ENCODE results near the gene TNRC6C. TPM values are rescaled to one million over a fixed set of nuclear protein-coding genes. Genes with fewer than 3 reads are reported as not detected.

TNRC6C gene
- total and polyA plus RNA-seq, 9 of the 15 experiments (the other 6 are each of a cell fraction or from before 2014, with no cell fraction given) = 0.20 to 4.9 (median 2.3) TPM

DNA sequence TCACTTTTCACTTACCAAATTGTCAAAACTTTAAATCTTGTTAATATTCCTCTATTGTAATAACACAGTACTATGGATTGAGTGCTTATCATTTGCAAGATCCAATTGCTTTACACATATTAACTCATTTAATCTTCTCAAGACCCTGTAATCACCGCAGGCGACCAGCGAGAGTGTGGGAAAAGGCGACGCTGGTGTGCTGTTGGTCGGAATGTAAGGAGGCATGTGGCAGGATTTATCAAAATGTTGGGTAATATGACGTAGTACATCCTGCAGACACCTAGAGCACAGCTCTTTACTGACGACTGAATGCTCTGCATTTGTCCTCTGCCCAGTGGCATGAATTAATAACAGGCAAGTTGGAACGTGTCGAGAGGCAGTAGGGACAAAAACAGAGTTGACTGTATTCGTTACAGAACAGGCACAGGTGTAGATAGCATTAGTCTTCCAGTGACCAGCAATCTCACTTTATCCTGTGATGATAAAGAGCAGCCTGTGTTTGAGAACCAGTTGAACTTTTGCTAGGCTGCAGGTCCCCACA lies 80.3 kb downstream of the TNRC6C start:
- TF ChIP-seq HDAC8 (tag; IDR thresholded peaks at IDR 0.05) = no peak
- no peak for TF ChIP-seq YY1 (IDR thresholded peaks at IDR 0.05; ENCODE audit: borderline replicate concordance in 1 of 3, control insufficient read depth in 1 of 3, extremely low read depth in 1 of 3, insufficient read depth in 3 of 3, insufficient read length in 1 of 3, insufficient replicate concordance in 2 of 3, low read depth in 1 of 3, low read length in 2 of 3)
- no peak for TF ChIP-seq BDP1 (IDR thresholded peaks at IDR 0.05; ENCODE audit: insufficient read depth, insufficient read length)
- no peak for TF ChIP-seq ZBTB17 (CRISPR knock-in tag; IDR thresholded peaks at IDR 0.05)
- TF ChIP-seq ZC3H11A (IDR thresholded peaks at IDR 0.05; ENCODE audit: low read depth, low read length) = no peak
- no peak for TF ChIP-seq TAF15 (IDR thresholded peaks at IDR 0.05; ENCODE audit: low read depth, low read length)
- TF ChIP-seq BRD9 (IDR thresholded peaks at IDR 0.05; ENCODE audit: low read depth, partially characterized antibody) = no peak
- no peak for TF ChIP-seq ZFP1 (CRISPR knock-in tag; IDR thresholded peaks at IDR 0.05)
- H3K27ac ChIP-seq (ENCODE audit: extremely low read depth, low read depth, low read length) = no peak overlapping the region
- no TSS peak for BruUV-seq (replicated peaks)
- POLR2A ChIA-PET = interaction anchor here (0.7 to 1.5 kb wide), 2 partner anchors 9 to 138 kb away, joined by 3 to 5 read pairs; no protein-coding TSS in a partner anchor
- H3K27me3 ChIP-seq (ENCODE audit: control insufficient read depth in 2 of 2, insufficient read depth in 2 of 2, low read length in 2 of 2) = no peaks in the 10 kb centered on the region
- H3K36me3 ChIP-seq (ENCODE audit: control insufficient read depth, insufficient read depth, low read length) = peaks cover 6% of the 10 kb centered on the region; the same call in 2 of the 3 replicates
- H3K4me1 ChIP-seq (replicated peaks in 1 of 2; ENCODE audit: control insufficient read depth in 2 of 2, insufficient read depth in 2 of 2, low read length in 2 of 2) = peaks cover 15% of the 10 kb centered on the region in 2 experiments; a peak in 4 of 5 replicates
- in situ Hi-C loops (cut with MboI) = no loop called here
- ATAC-seq = no peak
- no peaks in the 10 kb centered on the region for H3K9me3 ChIP-seq (replicated peaks; ENCODE audit: control insufficient read depth, insufficient read depth, low read depth, low read length)
- H4K20me1 ChIP-seq (replicated peaks; ENCODE audit: control insufficient read depth, insufficient read depth, low read length) = no peaks in the 10 kb centered on the region
- intact Hi-C loops (cut with micrococcal nuclease) = no loop called here
- H2AFZ ChIP-seq (ENCODE audit: low read depth, low read length) = no peak overlapping the region
- DNase-seq (ENCODE audit: extremely low read depth in 1 of 4, low spot score in 3 of 4) = no peak
- CTCF ChIA-PET (ENCODE audit: low intra/inter-chr PET ratio) = no interaction called here
- no peak for FAIRE-seq
- WGBS (ENCODE audit: insufficient coverage, low coverage, missing lambda C conversion rate) = 86% methylated on average over 11 of the region's 11 CpGs
- no peak overlapping the region for H3K9ac ChIP-seq (ENCODE audit: insufficient read depth in 1 of 2, low read depth in 2 of 2, low read length in 2 of 2)
- H3K9me1 ChIP-seq (ENCODE audit: control insufficient read depth, insufficient read depth, low read length) = no peaks in the 10 kb centered on the region
- no peaks in the 10 kb centered on the region for H3K79me2 ChIP-seq (ENCODE audit: control insufficient read depth, insufficient read depth, low read length)
- no peak overlapping the region for H3K4me3 ChIP-seq
- H3K4me2 ChIP-seq (ENCODE audit: insufficient read depth, low read length) = no peak overlapping the region
